ENCODE data around the gene PRTN3.

GRCh38 chr19:888581-889385 is 48.0 kb downstream of the PRTN3 start:
- TF ChIP-seq CTCF (IDR thresholded peaks at IDR 0.05) (no peak), EP300 (IDR thresholded peaks at IDR 0.05) (no peak)

All from gastroesophageal sphincter (tissue), 3 donors.